NCI-H345 treated with DMSO at 0.1 percent for 48 hours (cell line): ENCODE measurements around the gene KIF26A.
A peak's percentile ranks its signal among the peaks of the same experiment; 100 is the strongest.

Experiments used
- DNase-seq: peaks from one replicate; lab custom pipeline; 2025; ENCODE audit not compliant: unreplicated experiment; lab: John Stamatoyannopoulos, UW

KIF26A gene

GRCh38 chr14:104190396-104191000, 52.1 kb downstream of the KIF26A start:
- DNase-seq = no peak

- no peak for DNase-seq
Measured at GRCh38 chr14:104191409-104191997, 53.1 kb downstream of the KIF26A start.

GRCh38 chr14:104192146-104192882, 53.9 kb downstream of the KIF26A start:
- no peak for DNase-seq

GRCh38 chr14:104192883-104193245, 54.5 kb downstream of the KIF26A start:
- no peak for DNase-seq

GRCh38 chr14:104194016-104194415, 55.6 kb downstream of the KIF26A start:
- no peak for DNase-seq

- DNase-seq = no peak
Measured at GRCh38 chr14:104194716-104195115, 56.3 kb downstream of the KIF26A start.

- no peak for DNase-seq
Measured at GRCh38 chr14:104195361-104195760, 57.0 kb downstream of the KIF26A start.

GRCh38 chr14:104195878-104196277, 57.5 kb downstream of the KIF26A start:
- no peak for DNase-seq

- no peak for DNase-seq
Measured at GRCh38 chr14:104196461-104197140, 58.2 kb downstream of the KIF26A start.

GRCh38 chr14:104197449-104198247, 59.3 kb downstream of the KIF26A start:
- DNase-seq = no peak

GRCh38 chr14:104199266-104199895, 61.0 kb downstream of the KIF26A start:
- DNase-seq = no peak

- DNase-seq = no peak
Measured at GRCh38 chr14:104200106-104200505, 61.7 kb downstream of the KIF26A start.

GRCh38 chr14:104200591-104200990, 62.2 kb downstream of the KIF26A start:
- no peak for DNase-seq

- DNase-seq = peak; percentile 30
Measured at GRCh38 chr14:104201063-104201462, 62.7 kb downstream of the KIF26A start.

GRCh38 chr14:104201496-104201895, 63.1 kb downstream of the KIF26A start:
- DNase-seq = no peak

GRCh38 chr14:104202259-104203070, 64.1 kb downstream of the KIF26A start:
- peak; percentile 55 for DNase-seq

- DNase-seq = no peak
Measured at GRCh38 chr14:104203071-104203425, 64.7 kb downstream of the KIF26A start.

GRCh38 chr14:104204660-104205149, 66.3 kb downstream of the KIF26A start:
- DNase-seq = no peak

- no peak for DNase-seq
Measured at GRCh38 chr14:104205781-104206180, 67.4 kb downstream of the KIF26A start.
